Activated CD4-positive, alpha-beta T cell treated with anti-CD3 and anti-CD28 coated beads for 4 hours (primary cell): ENCODE data around the gene DNAI7.

Experiments
- DNase-seq, 2 donors: peaks; one replicate each; pipeline ENCODE4 v3.0.0-alpha.2; 2020

Gene DNAI7

DNA sequence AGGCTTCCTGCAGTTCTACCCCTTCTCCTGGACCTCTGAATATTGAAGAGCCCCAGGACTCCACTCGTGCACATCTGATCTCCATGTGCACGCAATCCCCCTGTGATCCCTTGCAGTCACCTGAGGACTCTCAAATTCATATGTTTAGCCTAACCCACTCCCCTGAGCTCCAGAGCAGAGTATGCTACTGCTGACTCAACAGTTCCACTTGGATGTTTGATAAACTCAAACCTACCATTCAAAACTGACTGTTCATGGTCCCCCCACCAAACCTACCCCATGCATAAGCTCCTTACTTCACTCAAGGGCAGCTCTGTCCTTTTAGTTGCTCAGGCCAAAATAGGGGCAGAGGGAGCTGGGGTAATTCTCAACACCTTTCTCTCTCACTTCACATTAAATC lies 96.0 kb downstream of the DNAI7 start:
- DNase-seq: no peak

DNA sequence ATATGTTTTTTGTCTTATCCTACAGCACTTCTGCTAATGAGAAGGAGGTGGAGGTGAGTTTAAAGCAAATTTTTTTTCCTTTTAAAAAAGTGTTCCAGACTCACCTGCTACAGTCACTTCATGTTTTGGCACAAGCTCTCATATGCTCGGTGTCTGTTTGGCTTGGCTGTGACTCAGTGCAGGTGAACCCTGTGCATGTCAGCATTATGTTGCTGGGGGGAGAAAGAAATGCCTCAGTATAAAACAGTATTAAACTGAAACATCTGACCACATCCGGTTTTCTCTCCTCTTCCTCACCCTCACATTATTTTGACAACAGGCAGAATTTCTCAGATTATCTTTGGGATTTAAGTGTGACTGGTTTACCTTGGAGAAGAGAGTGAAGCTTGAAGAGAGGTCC lies 105.2 kb downstream of the DNAI7 start:
- DNase-seq: no peak

DNA sequence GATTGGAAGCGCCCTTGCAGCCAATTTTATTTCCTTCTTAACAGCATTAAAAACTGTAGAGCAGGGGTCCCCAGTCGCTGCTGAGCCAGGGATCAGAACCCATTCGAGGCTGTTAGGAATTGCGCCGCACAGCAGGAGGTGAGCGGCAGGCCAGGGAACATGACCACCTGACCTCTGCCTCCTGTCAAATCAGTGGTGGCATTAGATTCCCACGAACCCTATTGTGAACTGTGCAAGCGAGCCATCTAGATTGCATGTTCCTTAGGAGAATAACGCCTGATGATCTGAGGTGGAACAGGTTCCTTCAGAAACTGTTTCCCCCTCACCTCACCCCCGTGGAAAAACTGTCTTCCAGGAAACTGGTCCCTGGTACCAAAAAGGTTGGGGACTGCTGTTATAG lies 107.4 kb downstream of the DNAI7 start:
- DNase-seq: no peak

DNA sequence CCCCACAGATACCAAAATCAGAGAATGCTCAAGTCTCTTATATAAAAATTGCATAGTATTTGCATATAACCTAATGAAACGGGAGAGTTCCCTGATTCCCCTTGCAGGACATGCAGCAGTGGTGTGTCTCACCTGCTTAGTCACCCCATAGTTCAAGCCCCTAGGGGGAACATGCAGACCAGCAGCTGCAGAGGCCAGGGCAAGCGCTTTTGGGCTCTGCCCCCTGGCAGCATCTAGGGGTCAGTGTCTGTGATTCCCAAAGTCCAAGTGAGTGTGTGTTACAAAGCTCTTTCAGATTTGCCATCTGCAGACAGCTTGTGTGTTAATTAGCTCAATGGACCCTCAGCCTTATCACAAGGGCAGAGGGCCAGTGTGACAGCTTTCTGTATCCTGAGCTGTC lies 110.1 kb downstream of the DNAI7 start:
- DNase-seq: no peak

DNA sequence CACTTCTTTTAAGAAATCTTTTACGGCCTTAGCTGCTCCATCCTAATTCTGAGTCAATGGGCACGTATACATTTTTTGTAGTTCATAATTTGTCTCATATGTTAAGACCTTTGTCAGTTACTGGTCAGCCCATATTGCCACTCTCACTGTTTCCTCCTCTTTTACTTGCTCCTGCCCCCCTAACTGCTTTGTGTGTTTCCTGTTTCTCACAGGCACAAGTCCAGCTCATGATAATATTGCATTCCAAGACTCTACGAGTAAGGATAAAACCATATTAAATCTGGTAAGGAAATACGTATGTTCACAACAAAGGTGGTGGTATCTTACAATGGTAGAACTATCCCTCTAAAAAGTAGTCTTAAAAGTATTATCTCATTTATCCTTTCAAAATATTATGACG lies 111.7 kb downstream of the DNAI7 start:
- no peak for DNase-seq

DNA sequence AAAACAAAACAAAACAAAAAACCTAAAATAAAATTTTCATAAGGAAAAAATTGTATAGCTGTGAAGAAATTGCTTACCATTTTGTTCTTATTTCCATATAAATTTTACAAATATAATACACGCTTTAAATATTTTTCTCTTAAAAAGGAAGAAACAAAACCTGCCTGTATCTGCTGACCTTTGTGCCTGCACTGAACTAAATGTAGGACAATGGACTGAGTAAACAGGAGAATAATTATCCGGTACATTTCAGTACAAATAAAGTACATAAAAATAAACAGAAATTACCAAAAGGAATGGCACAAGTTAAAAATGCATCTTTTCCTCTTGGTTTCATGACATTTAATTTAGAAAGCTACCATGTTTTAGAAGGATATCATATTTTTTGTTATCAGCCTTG lies 112.3 kb downstream of the DNAI7 start:
- DNase-seq: no peak

DNA sequence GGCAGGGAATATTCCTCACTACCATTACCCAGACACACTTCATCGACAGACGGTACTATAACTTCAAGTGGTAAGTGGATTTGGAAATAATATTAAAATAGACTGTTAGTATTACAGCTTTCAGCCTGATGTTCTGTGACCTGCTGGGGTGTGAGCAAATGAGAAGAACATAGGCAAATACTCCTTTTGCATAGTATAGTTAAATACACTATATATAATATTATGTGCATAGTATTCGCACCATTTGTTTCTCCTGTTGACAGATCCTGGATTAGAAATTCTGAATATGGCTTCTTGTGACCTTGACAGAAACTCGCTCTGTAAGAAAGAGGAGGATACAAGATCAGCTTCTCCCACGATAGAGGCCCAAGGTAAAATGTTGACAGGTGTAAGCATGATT lies 115.6 kb downstream of the DNAI7 start:
- no peak for DNase-seq

DNA sequence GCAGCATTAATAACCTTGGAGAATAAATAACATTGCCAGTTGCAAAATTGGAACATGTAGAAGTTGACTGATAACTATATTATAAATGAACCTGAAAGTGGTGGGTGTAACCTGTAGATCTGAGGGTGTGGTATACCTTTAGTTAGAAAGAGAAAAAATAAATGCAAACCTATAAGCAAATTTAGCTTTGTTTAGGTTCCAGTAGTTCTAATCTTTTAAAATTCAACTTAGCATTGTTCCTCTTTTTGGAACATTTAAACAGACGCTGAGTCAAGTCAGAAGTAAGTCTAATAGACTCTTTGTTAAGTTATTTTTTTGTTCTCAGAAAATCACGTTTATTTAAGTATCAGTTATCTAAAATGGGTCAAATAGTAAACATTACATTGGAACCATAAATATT lies 120.0 kb downstream of the DNAI7 start:
- no peak for DNase-seq

DNA sequence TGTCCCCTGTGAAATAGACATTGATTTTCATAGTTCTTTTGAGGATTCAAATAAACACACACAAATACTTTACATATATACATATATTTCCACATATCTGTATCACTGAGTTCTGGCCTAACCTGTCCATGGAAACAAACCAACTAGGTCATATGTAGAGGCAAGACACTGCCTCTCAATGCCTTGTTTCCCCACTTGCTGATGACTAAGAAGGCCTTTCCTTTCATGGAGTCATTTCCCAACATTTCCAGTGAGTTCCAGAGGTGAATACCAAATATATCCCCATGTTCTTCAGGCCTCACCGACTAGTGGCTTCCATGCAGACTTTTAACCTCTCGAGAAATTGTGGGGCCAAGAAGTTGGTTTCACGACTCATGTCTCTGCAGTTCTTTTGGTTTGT lies 120.8 kb downstream of the DNAI7 start:
- DNase-seq: no peak

DNA sequence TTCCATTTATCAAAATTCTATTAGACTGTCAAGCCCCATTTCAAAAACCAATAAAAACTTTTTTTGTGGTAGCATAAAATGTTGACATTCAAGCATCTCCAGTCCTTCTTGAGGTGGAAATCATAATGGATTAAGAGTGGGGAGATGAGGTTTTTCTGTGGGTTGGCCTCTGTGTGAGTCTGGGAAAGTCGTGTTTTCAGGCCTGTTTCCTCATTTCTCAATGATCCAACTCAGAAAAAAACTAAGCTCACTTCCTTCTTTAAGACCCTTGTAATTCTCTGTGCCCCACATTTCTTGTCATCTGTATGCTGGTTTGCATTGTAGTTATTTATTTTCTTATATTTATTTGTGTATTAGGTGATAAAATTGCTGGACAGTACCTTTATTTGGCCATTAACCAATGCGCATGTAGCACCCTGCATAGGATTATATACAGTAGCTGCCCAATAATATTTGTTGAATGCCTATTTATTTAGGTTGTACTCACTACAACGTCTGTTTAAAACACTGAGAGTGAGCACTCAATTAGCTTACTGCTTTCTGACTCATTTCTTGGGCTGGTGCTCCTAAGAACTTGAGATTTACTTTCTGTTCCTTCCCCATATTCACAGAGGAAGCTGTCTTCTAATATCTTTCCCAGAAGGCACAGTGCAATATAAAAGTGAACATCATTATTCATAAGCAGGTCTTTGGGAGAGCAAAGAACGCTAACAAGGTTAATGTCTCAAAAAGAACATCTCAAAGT lies 121.9 kb downstream of the DNAI7 start:
- no peak for DNase-seq

DNA sequence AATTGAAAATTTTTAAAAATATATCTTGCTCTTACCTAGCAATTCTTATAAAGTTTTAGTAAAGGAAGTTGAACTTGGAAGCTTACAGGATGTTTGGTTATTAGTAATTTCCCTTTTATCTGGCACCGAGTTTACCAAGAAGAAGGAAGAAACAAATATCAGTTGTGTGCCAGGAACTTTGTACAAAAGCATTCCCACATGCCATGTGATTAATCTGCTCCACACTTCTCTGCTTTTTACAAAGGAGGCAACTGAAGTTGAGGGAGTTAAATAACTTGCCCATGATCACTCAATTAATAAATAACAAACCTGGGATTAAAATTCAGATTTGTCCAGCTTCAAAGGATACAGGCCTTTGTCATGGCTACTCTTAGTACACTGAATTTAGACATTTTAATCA lies 123.6 kb downstream of the DNAI7 start:
- DNase-seq: no peak

DNA sequence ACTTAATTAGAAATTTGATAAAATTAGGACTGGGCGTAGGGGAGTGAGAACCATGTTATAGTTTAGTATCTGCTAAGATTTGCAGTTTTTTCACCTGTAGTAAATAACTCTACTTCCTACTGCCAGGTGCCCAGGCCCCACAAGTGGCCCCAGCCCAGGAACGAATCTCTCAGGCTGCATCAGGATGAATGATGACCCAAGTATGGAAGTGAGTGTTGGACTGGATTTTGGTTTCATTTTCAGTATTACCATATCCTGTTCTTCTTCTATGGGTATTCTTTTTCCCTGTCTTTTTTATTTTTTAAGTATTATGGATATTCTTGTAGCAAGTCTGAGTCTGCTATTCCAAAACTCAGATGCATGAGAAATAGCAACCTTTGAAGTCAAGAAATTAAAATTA lies 125.7 kb downstream of the DNAI7 start:
- DNase-seq: no peak

DNA sequence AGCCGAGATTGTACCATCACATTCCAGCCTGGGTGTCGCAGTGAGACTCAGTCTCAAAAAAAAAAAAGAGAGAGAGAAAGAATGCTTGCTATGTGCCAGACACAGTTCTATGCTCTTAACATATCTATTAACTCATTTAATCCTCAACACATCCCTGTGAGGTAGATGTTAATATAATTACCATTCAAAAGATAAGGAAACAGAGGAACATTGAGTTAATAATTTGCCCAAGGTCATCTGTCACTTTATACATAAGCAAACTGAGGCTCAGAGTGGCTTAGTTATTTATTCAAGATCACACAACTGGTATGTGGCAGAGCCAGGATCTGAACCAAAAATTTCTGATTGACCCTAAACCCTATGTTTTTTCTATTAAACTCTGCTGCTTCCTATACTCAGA lies 129.9 kb downstream of the DNAI7 start:
- DNase-seq: no peak

DNA sequence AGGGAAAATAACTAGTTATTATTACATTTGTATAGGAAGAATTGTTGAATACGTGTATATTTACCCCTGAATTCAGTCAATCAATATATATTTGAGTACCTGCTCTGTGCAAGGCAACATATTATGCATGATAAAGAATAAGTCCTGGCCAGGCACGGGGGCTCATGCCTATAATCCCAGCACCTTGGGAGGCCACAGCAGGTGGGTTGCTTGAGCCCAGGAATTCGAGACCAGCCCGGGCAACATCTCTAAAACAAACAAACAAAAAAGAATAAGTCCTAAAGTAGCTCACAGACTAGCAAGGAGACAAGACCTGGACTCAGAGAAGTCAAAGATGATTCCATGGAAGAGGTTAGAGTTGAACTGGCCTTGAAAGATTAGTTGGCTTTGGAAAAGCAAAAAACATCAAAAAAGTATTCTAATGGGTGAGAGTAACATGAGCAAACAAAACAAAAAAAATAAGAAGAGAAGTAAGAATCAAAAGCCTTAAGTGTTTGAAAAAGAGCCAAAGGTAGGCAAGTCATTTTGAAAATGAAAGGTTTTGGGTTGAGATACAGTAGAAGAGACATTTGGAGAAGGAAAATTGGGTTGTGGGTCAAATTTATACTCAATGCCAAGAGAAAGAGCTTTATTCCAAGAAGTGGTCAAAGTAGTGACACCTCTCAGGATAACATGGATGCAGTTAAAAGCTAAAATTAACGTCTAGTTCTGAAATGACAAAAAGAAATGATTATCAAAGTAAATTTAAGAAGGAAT lies 130.9 kb downstream of the DNAI7 start:
- no peak for DNase-seq

DNA sequence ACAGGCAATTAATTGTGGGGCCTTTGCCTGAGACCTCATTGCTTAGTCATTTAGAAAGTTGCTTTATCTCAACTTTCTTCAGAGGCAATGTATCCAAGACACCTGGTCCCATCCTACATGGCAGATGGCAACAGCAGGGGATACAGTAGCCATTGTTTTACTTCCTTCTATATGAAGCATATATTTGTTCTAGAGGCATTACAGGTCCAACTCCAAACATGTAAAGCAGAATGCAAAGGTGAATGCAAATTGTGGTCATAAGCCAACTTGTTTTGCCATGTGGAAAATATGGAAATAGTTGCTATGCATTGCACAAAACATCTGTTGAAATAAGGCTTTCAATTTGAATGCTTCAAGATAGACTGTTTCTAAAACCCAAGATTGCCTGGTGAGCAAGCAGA lies 136.3 kb downstream of the DNAI7 start:
- no peak for DNase-seq
